SJCRH30 (cell line): ENCODE results near the gene ULK4. TPM values are rescaled to one million over a fixed set of nuclear protein-coding genes. Genes with fewer than 3 reads are reported as not detected.
"Not testable (repeated sequence)": the region's sequence is repeated elsewhere in the genome, so short reads cannot be mapped to it uniquely, and the experiment has no call there.

Source experiments
- DNase-seq, 2 experiments: peaks; one replicate each; pipeline ENCODE4 v3.0.0-alpha.2; 2015 to 2020
- H3K27ac ChIP-seq: fragments of 250-450 bp; sonication (Bioruptor Pico); 2 replicates; pipeline ENCODE4 v1.5.1; 2020; ENCODE audit warnings: mild to moderate bottlenecking, moderate library complexity
- H3K27me3 ChIP-seq: fragments of 250-450 bp; sonication (Bioruptor Pico); 2 replicates; pipeline ENCODE4 v1.5.1; 2020; ENCODE audit warnings: mild to moderate bottlenecking, moderate library complexity
- H3K36me3 ChIP-seq: fragments of 250-450 bp; sonication (Bioruptor Pico); 2 replicates; pipeline ENCODE4 v1.5.1; 2020; ENCODE audit warnings: mild to moderate bottlenecking, moderate library complexity
- H3K4me1 ChIP-seq: fragments of 250-450 bp; sonication (Bioruptor Pico); 2 replicates; pipeline ENCODE4 v1.5.1; 2020; ENCODE audit warnings: mild to moderate bottlenecking, moderate library complexity
- H3K4me3 ChIP-seq: fragments of 250-450 bp; sonication (Bioruptor Pico); 2 replicates; pipeline ENCODE4 v1.5.1; 2020; ENCODE audit warnings: mild to moderate bottlenecking, moderate library complexity
- H3K9me3 ChIP-seq: fragments of 250-450 bp; sonication (Bioruptor Pico); replicated peaks from 2 replicates; pipeline ENCODE4 v1.5.1; 2020; ENCODE audit warnings: mild to moderate bottlenecking, moderate library complexity
- total RNA-seq: library from RNA; depleted of rRNA; stranded (reverse); fragments of >200 nt; shearing (Covaris generic); gene quantifications from 2 replicates; pipeline ENCODE4 v1.2.3, GENCODE V29; 2014

ULK4 gene
- total RNA-seq, 1 experiment from 2014 or later = 6.4 TPM

- Histone ChIP-seq H3K4me1 (no peaks in the 10 kb centered on the region), H3K9me3 (no peaks in the 10 kb centered on the region), H3K27ac (no peak overlapping the region), H3K27me3 (no peaks in the 10 kb centered on the region), H3K36me3 (no peaks in the 10 kb centered on the region), H3K4me3 (no peak overlapping the region)
- DNase-seq = no peak
Measured at GRCh38 chr3:41296556-41296955, 665.3 kb downstream of the ULK4 start.

GRCh38 chr3:41295740-41296139, 666.2 kb downstream of the ULK4 start:
- Histone ChIP-seq H3K4me3 (no peak overlapping the region), H3K4me1 (no peaks in the 10 kb centered on the region), H3K9me3 (no peaks in the 10 kb centered on the region), H3K27me3 (no peaks in the 10 kb centered on the region), H3K36me3 (no peaks in the 10 kb centered on the region), H3K27ac (no peak overlapping the region)
- no peak for DNase-seq

- H3K4me3 ChIP-seq = no peak overlapping the region
- H3K27me3 ChIP-seq = no peaks in the 10 kb centered on the region
- no peak overlapping the region for H3K27ac ChIP-seq
- no peaks in the 10 kb centered on the region for H3K4me1 ChIP-seq
- H3K9me3 ChIP-seq = no peaks in the 10 kb centered on the region
- DNase-seq = no peak
- H3K36me3 ChIP-seq = no peaks in the 10 kb centered on the region
Measured at GRCh38 chr3:41293169-41293681, 668.7 kb downstream of the ULK4 start.

GRCh38 chr3:41290736-41291135, 671.2 kb downstream of the ULK4 start:
- Histone ChIP-seq H3K4me1 (no peaks in the 10 kb centered on the region), H3K9me3 (no peaks in the 10 kb centered on the region), H3K36me3 (no peaks in the 10 kb centered on the region), H3K27me3 (no peaks in the 10 kb centered on the region), H3K27ac (no peak overlapping the region), H3K4me3 (no peak overlapping the region)
- no peak for DNase-seq

- no peaks in the 10 kb centered on the region for H3K9me3 ChIP-seq
- H3K27me3 ChIP-seq = no peaks in the 10 kb centered on the region
- no peak for DNase-seq
- no peaks in the 10 kb centered on the region for H3K4me1 ChIP-seq
- H3K4me3 ChIP-seq = no peak overlapping the region
- H3K27ac ChIP-seq = no peak overlapping the region
- H3K36me3 ChIP-seq = no peaks in the 10 kb centered on the region
Measured at GRCh38 chr3:41290306-41290705, 671.6 kb downstream of the ULK4 start.

GRCh38 chr3:41288785-41289184, 673.1 kb downstream of the ULK4 start:
- Histone ChIP-seq H3K4me3 (no peak overlapping the region), H3K27ac (no peak overlapping the region), H3K9me3 (no peaks in the 10 kb centered on the region), H3K36me3 (no peaks in the 10 kb centered on the region), H3K4me1 (no peaks in the 10 kb centered on the region), H3K27me3 (no peaks in the 10 kb centered on the region)
- no peak for DNase-seq

- Histone ChIP-seq H3K4me3 (no peak overlapping the region), H3K36me3 (no peaks in the 10 kb centered on the region), H3K27me3 (no peaks in the 10 kb centered on the region), H3K27ac (no peak overlapping the region), H3K9me3 (no peaks in the 10 kb centered on the region), H3K4me1 (no peaks in the 10 kb centered on the region)
- no peak for DNase-seq
Measured at GRCh38 chr3:41286305-41286704, 675.6 kb downstream of the ULK4 start.

- not testable (repeated sequence) for H3K27me3 ChIP-seq, DNase-seq, H3K27ac ChIP-seq, H3K4me3 ChIP-seq, H3K36me3 ChIP-seq, H3K4me1 ChIP-seq, H3K9me3 ChIP-seq
Measured at GRCh38 chr3:41284934-41285333, 677.0 kb downstream of the ULK4 start.

GRCh38 chr3:41277790-41278465, 684.0 kb downstream of the ULK4 start:
- DNase-seq = no peak
- Histone ChIP-seq H3K4me1 (no peaks in the 10 kb centered on the region), H3K4me3 (no peak overlapping the region), H3K27me3 (no peaks in the 10 kb centered on the region), H3K36me3 (no peaks in the 10 kb centered on the region), H3K9me3 (no peaks in the 10 kb centered on the region), H3K27ac (no peak overlapping the region)

GRCh38 chr3:41276191-41276590, 685.7 kb downstream of the ULK4 start:
- Histone ChIP-seq H3K9me3 (no peaks in the 10 kb centered on the region), H3K27me3 (no peaks in the 10 kb centered on the region), H3K4me3 (no peak overlapping the region), H3K36me3 (no peaks in the 10 kb centered on the region), H3K4me1 (no peaks in the 10 kb centered on the region), H3K27ac (no peak overlapping the region)
- DNase-seq = no peak

GRCh38 chr3:41274944-41275668, 686.8 kb downstream of the ULK4 start:
- Histone ChIP-seq H3K27me3 (no peaks in the 10 kb centered on the region), H3K4me1 (no peaks in the 10 kb centered on the region), H3K9me3 (no peaks in the 10 kb centered on the region), H3K36me3 (no peaks in the 10 kb centered on the region), H3K4me3 (no peak overlapping the region), H3K27ac (no peak overlapping the region)
- no peak for DNase-seq

- H3K36me3 ChIP-seq = no peaks in the 10 kb centered on the region
- H3K9me3 ChIP-seq = no peaks in the 10 kb centered on the region
- no peak overlapping the region for H3K27ac ChIP-seq
- H3K4me1 ChIP-seq = peaks cover 6% of the 10 kb centered on the region; the same call in 1 of the 2 replicates
- H3K27me3 ChIP-seq = no peaks in the 10 kb centered on the region
- DNase-seq = no peak
- no peak overlapping the region for H3K4me3 ChIP-seq
Measured at GRCh38 chr3:41272667-41273066, 689.2 kb downstream of the ULK4 start.

- H3K27ac ChIP-seq = no peak overlapping the region
- DNase-seq = peak; percentile 34 to 42
- peaks cover 9% of the 10 kb centered on the region for H3K4me1 ChIP-seq
- no peaks in the 10 kb centered on the region for H3K36me3 ChIP-seq
- no peaks in the 10 kb centered on the region for H3K27me3 ChIP-seq
- no peaks in the 10 kb centered on the region for H3K9me3 ChIP-seq
- no peak overlapping the region for H3K4me3 ChIP-seq
Measured at GRCh38 chr3:41267975-41268640, 693.8 kb downstream of the ULK4 start.

- no peaks in the 10 kb centered on the region for H3K9me3 ChIP-seq
- DNase-seq = peak; percentile 58 to 59
- no peaks in the 10 kb centered on the region for H3K27me3 ChIP-seq
- H3K27ac ChIP-seq = peak overlapping the region; percentile 16; the same call in 1 of the 2 replicates
- no peaks in the 10 kb centered on the region for H3K36me3 ChIP-seq
- no peak overlapping the region for H3K4me3 ChIP-seq
- H3K4me1 ChIP-seq = peaks cover 9% of the 10 kb centered on the region
Measured at GRCh38 chr3:41265823-41266273, 696.1 kb downstream of the ULK4 start.

- Histone ChIP-seq H3K27me3 (no peaks in the 10 kb centered on the region), H3K27ac (peak overlapping the region; percentile 16), H3K9me3 (no peaks in the 10 kb centered on the region), H3K4me3 (no peak overlapping the region), H3K4me1 (peaks cover 9% of the 10 kb centered on the region), H3K36me3 (no peaks in the 10 kb centered on the region)
- DNase-seq = peak; percentile 51 to 52
Measured at GRCh38 chr3:41265011-41265545, 696.8 kb downstream of the ULK4 start.
